ENCODE measurements around the gene MT1X. TPM values are rescaled to one million over a fixed set of nuclear protein-coding genes. Genes with fewer than 3 reads are reported as not detected.
"Not testable (repeated sequence)": the region's sequence is repeated elsewhere in the genome, so short reads cannot be mapped to it uniquely, and the experiment has no call there.

MT1X gene
- total and polyA plus RNA-seq, 4 donors: 213 to 3,979 (median 1,403) TPM

DNA sequence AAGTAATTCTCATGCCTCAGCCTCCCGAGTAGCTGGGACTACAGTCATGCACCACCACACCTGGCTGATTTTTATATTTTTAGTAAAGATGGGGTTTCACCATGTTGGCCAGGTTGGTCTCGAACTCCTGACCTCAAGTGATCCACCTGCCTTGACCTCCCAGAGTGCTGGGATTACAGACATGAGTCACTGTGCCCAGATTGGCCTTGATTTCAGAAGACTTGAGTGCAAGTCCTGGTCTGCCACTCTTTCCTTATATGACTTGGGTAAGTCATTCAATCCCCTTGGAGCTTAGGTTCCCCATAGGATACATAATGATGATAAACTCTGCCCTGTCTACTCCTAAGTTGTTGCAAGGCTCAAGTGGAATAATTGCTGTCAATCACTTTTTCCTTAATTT, 35.3 kb downstream of the MT1X start:
- H3K9ac ChIP-seq (ENCODE audit: low read depth in 1 of 2, low read length in 2 of 2); H3K27ac ChIP-seq (ENCODE audit: low read depth in 1 of 2, low read length in 2 of 2); H3K36me3 ChIP-seq (ENCODE audit: control insufficient read depth in 4 of 4, insufficient read depth in 3 of 4, low read depth in 1 of 4, low read length in 3 of 4); H3K27me3 ChIP-seq (ENCODE audit: control insufficient read depth in 4 of 4, insufficient read depth in 4 of 4, low read length in 3 of 4); H3K4me3 ChIP-seq (ENCODE audit: low read depth in 1 of 3, low read length in 3 of 3); H3K9me3 ChIP-seq (ENCODE audit: control insufficient read depth in 4 of 4, low read length in 3 of 4); DNase-seq (ENCODE audit: low spot score); H3K4me1 ChIP-seq (ENCODE audit: control insufficient read depth in 4 of 4, insufficient read depth in 4 of 4, low read length in 3 of 4): not testable (repeated sequence)
- WGBS: 89% methylated on average over 2 of the region's 2 CpGs

DNA sequence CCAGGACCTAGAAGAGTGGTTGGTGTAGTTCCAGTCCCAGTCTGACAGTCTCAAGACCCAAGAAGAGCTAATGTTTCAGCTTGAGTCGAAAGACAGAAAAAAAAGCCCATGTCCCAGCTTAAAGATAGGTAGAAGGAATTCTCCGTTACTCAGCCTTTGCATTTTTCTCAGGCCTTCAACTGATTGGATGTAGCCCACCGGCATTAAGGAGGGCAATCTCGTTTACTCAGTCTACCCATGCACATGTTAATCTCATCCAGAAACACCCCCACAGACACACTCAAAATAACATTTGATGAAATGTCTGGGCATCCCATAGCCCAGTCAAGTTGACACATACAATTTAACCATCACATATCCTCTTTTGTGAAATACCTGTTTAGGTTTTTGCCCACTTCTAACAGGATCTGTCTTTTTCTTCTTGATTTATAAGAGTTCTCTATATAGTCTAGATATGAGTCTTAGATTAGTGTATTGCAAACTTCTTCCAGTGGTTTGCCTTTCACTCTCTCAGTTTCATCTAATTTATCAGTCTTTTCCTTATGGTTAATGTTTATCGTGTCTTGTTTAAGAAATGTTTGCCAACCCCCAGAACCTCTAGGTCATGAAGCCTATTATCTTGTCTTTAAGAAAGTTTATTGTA, 40.1 kb downstream of the MT1X start:
- Histone ChIP-seq H3K27me3 (ENCODE audit: control insufficient read depth in 4 of 4, insufficient read depth in 4 of 4, low read length in 3 of 4) (no peaks in the 10 kb centered on the region), H3K27ac (ENCODE audit: low read depth in 1 of 2, low read length in 2 of 2) (no peak overlapping the region), H3K4me1 (ENCODE audit: control insufficient read depth in 4 of 4, insufficient read depth in 4 of 4, low read length in 3 of 4) (no peaks in the 10 kb centered on the region), H3K9ac (ENCODE audit: low read depth in 1 of 2, low read length in 2 of 2) (no peak overlapping the region), H3K9me3 (ENCODE audit: control insufficient read depth in 4 of 4, low read length in 3 of 4) (no peaks in the 10 kb centered on the region), H3K36me3 (ENCODE audit: control insufficient read depth in 4 of 4, insufficient read depth in 3 of 4, low read depth in 1 of 4, low read length in 3 of 4) (no peaks in the 10 kb centered on the region), H3K4me3 (ENCODE audit: low read depth in 1 of 3, low read length in 3 of 3) (no peak overlapping the region)
- TF ChIP-seq, protein P1, sequence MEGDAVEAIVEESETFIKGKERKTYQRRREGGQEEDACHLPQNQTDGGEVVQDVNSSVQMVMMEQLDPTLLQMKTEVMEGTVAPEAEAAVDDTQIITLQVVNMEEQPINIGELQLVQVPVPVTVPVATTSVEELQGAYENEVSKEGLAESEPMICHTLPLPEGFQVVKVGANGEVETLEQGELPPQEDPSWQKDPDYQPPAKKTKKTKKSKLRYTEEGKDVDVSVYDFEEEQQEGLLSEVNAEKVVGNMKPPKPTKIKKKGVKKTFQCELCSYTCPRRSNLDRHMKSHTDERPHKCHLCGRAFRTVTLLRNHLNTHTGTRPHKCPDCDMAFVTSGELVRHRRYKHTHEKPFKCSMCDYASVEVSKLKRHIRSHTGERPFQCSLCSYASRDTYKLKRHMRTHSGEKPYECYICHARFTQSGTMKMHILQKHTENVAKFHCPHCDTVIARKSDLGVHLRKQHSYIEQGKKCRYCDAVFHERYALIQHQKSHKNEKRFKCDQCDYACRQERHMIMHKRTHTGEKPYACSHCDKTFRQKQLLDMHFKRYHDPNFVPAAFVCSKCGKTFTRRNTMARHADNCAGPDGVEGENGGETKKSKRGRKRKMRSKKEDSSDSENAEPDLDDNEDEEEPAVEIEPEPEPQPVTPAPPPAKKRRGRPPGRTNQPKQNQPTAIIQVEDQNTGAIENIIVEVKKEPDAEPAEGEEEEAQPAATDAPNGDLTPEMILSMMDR (IDR thresholded peaks at IDR 0.05; ENCODE audit: low read depth, low read length, missing input control): no peak
- DNase-seq (ENCODE audit: low spot score): no peak
- WGBS: 85% methylated on average over 5 of the region's 5 CpGs

DNA sequence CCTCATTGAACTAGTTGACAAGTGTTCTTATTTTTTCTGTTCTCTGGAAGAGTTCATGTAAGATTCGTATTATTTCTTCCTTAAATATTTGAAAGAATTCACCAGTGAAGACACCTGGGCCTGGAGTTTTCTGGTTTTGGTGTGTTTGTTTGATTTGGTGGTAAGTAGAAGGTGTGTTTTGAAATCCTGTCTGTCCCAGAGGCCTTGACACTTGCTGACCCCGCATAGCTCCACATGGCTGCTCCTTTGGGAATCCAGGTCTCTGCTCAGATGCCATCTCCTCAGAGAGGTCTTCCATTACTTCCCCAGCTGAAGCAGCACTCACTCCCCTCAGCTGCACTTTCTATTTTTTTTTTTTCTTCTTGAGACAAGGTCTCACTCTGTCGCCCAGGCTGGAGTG, 41.9 kb downstream of the MT1X start:
- H3K4me3 ChIP-seq (ENCODE audit: low read depth in 1 of 3, low read length in 3 of 3): no peak overlapping the region
- H3K27ac ChIP-seq (ENCODE audit: low read depth in 1 of 2, low read length in 2 of 2): no peak overlapping the region
- peaks cover 0 to 6% (median 4%) of the 10 kb centered on the region in 4 donors for H3K4me1 ChIP-seq (ENCODE audit: control insufficient read depth in 4 of 4, insufficient read depth in 4 of 4, low read length in 3 of 4)
- no peak for DNase-seq (ENCODE audit: low spot score)
- H3K9ac ChIP-seq (ENCODE audit: low read depth in 1 of 2, low read length in 2 of 2): no peak overlapping the region
- no peaks in the 10 kb centered on the region for H3K9me3 ChIP-seq (ENCODE audit: control insufficient read depth in 4 of 4, low read length in 3 of 4)
- 89% methylated on average over 3 of the region's 3 CpGs for WGBS
- TF ChIP-seq EGR1 (IDR thresholded peaks at IDR 0.05; ENCODE audit: low read depth in 2 of 2): no peak
- no peak for TF ChIP-seq JUND (IDR thresholded peaks at IDR 0.05)
- TF ChIP-seq, protein P2, sequence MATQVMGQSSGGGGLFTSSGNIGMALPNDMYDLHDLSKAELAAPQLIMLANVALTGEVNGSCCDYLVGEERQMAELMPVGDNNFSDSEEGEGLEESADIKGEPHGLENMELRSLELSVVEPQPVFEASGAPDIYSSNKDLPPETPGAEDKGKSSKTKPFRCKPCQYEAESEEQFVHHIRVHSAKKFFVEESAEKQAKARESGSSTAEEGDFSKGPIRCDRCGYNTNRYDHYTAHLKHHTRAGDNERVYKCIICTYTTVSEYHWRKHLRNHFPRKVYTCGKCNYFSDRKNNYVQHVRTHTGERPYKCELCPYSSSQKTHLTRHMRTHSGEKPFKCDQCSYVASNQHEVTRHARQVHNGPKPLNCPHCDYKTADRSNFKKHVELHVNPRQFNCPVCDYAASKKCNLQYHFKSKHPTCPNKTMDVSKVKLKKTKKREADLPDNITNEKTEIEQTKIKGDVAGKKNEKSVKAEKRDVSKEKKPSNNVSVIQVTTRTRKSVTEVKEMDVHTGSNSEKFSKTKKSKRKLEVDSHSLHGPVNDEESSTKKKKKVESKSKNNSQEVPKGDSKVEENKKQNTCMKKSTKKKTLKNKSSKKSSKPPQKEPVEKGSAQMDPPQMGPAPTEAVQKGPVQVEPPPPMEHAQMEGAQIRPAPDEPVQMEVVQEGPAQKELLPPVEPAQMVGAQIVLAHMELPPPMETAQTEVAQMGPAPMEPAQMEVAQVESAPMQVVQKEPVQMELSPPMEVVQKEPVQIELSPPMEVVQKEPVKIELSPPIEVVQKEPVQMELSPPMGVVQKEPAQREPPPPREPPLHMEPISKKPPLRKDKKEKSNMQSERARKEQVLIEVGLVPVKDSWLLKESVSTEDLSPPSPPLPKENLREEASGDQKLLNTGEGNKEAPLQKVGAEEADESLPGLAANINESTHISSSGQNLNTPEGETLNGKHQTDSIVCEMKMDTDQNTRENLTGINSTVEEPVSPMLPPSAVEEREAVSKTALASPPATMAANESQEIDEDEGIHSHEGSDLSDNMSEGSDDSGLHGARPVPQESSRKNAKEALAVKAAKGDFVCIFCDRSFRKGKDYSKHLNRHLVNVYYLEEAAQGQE (IDR thresholded peaks at IDR 0.05): no peak
- TF ChIP-seq YY1 (IDR thresholded peaks at IDR 0.05): no peak
- TF ChIP-seq, protein P3, sequence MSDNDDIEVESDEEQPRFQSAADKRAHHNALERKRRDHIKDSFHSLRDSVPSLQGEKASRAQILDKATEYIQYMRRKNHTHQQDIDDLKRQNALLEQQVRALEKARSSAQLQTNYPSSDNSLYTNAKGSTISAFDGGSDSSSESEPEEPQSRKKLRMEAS (IDR thresholded peaks at IDR 0.05): no peak
- TF ChIP-seq, protein P1 (IDR thresholded peaks at IDR 0.05; ENCODE audit: low read depth, low read length, missing input control): no peak
- TF ChIP-seq, protein P4, sequence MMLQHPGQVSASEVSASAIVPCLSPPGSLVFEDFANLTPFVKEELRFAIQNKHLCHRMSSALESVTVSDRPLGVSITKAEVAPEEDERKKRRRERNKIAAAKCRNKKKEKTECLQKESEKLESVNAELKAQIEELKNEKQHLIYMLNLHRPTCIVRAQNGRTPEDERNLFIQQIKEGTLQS (IDR thresholded peaks at IDR 0.05): no peak
- H3K27me3 ChIP-seq (ENCODE audit: control insufficient read depth in 4 of 4, insufficient read depth in 4 of 4, low read length in 3 of 4): no peaks in the 10 kb centered on the region
- H3K36me3 ChIP-seq (ENCODE audit: control insufficient read depth in 4 of 4, insufficient read depth in 3 of 4, low read depth in 1 of 4, low read length in 3 of 4): no peaks in the 10 kb centered on the region
